WTC11 (cell line): ENCODE data around the gene RANBP17.

Experiments
- E2F1 ChIP-seq: sonication (generic); formaldehyde crosslinking; IDR thresholded peaks from 2 replicates; pipeline ENCODE4 v1.8.0; 2022; ENCODE audit warnings: mild to moderate bottlenecking, missing genetic modification reagents
- JUN ChIP-seq: sonication (generic); formaldehyde crosslinking; IDR thresholded peaks from 2 replicates; pipeline ENCODE4 v1.8.0; 2023; ENCODE audit warnings: mild to moderate bottlenecking, missing genetic modification reagents
- SP1 ChIP-seq: sonication (generic); formaldehyde crosslinking; conservative IDR thresholded peaks from 2 replicates; pipeline ENCODE4 v1.8.1; 2022; ENCODE audit warnings: missing genetic modification reagents
- ZNF219 ChIP-seq: sonication (generic); formaldehyde crosslinking; IDR thresholded peaks from 2 replicates; pipeline ENCODE4 v1.8.0; 2023; ENCODE audit warnings: missing genetic modification reagents, mild to moderate bottlenecking, borderline replicate concordance
- ZNF396 ChIP-seq: fragments of 250-450 bp; sonication (Bioruptor Pico); IDR thresholded peaks from 2 replicates; pipeline ENCODE4 v1.8.0; 2021; ENCODE audit warnings: mild to moderate bottlenecking, moderate library complexity, borderline replicate concordance
- TF ChIP-seq, protein P1 (sequence below): sonication (generic); formaldehyde crosslinking; IDR thresholded peaks from 2 replicates; pipeline ENCODE4 v1.8.0; 2022; ENCODE audit warnings: mild to moderate bottlenecking, missing genetic modification reagents
- TF ChIP-seq, protein P2 (sequence below): fragments of 200-600 bp; IDR thresholded peaks from 2 replicates; pipeline ENCODE4 v1.8.0; 2022; ENCODE audit warnings: antibody characterized with exemption
- TF ChIP-seq, protein P3 (sequence below): sonication (generic); formaldehyde crosslinking; IDR thresholded peaks from 2 replicates; pipeline ENCODE4 v1.8.1; 2023; ENCODE audit warnings: mild to moderate bottlenecking, missing genetic modification reagents, moderate library complexity
- TF ChIP-seq, protein P4 (sequence below): sonication (generic); formaldehyde crosslinking; IDR thresholded peaks from 2 replicates; pipeline ENCODE4 v1.8.0; 2023; ENCODE audit warnings: missing genetic modification reagents, mild to moderate bottlenecking, borderline replicate concordance

DNA sequence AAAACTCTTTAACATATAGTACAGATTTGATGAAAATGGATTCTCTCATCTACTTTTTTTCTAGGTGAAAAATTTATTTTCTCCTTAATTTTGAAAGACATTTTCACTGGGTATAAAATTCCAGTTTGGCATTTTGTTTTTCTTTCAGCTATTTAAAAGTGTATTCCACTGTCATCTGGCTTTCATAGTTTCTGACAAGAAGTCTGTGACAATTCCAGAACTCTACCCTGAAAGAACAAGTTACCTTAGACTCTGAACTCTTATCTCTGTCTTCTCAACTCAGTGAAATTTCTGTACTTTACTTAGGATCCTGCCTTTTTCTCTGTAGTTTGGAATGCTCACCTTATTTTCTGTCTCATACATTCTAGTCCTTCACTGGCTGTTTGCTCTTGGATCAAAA is 161.7 kb downstream of the RANBP17 start:
- TF ChIP-seq SP1 (CRISPR knock-in tag) (no peak), E2F1 (CRISPR knock-in tag) (no peak), ZNF219 (CRISPR knock-in tag) (no peak), ZNF396 (CRISPR knock-in tag) (no peak), JUN (CRISPR knock-in tag) (no peak)
- TF ChIP-seq, protein P1, sequence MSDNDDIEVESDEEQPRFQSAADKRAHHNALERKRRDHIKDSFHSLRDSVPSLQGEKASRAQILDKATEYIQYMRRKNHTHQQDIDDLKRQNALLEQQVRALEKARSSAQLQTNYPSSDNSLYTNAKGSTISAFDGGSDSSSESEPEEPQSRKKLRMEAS (CRISPR knock-in tag), result no peak
- TF ChIP-seq, protein P2, sequence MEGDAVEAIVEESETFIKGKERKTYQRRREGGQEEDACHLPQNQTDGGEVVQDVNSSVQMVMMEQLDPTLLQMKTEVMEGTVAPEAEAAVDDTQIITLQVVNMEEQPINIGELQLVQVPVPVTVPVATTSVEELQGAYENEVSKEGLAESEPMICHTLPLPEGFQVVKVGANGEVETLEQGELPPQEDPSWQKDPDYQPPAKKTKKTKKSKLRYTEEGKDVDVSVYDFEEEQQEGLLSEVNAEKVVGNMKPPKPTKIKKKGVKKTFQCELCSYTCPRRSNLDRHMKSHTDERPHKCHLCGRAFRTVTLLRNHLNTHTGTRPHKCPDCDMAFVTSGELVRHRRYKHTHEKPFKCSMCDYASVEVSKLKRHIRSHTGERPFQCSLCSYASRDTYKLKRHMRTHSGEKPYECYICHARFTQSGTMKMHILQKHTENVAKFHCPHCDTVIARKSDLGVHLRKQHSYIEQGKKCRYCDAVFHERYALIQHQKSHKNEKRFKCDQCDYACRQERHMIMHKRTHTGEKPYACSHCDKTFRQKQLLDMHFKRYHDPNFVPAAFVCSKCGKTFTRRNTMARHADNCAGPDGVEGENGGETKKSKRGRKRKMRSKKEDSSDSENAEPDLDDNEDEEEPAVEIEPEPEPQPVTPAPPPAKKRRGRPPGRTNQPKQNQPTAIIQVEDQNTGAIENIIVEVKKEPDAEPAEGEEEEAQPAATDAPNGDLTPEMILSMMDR, result no peak
- TF ChIP-seq, protein P3, sequence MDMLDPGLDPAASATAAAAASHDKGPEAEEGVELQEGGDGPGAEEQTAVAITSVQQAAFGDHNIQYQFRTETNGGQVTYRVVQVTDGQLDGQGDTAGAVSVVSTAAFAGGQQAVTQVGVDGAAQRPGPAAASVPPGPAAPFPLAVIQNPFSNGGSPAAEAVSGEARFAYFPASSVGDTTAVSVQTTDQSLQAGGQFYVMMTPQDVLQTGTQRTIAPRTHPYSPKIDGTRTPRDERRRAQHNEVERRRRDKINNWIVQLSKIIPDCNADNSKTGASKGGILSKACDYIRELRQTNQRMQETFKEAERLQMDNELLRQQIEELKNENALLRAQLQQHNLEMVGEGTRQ (CRISPR knock-in tag), result no peak
- TF ChIP-seq, protein P4, sequence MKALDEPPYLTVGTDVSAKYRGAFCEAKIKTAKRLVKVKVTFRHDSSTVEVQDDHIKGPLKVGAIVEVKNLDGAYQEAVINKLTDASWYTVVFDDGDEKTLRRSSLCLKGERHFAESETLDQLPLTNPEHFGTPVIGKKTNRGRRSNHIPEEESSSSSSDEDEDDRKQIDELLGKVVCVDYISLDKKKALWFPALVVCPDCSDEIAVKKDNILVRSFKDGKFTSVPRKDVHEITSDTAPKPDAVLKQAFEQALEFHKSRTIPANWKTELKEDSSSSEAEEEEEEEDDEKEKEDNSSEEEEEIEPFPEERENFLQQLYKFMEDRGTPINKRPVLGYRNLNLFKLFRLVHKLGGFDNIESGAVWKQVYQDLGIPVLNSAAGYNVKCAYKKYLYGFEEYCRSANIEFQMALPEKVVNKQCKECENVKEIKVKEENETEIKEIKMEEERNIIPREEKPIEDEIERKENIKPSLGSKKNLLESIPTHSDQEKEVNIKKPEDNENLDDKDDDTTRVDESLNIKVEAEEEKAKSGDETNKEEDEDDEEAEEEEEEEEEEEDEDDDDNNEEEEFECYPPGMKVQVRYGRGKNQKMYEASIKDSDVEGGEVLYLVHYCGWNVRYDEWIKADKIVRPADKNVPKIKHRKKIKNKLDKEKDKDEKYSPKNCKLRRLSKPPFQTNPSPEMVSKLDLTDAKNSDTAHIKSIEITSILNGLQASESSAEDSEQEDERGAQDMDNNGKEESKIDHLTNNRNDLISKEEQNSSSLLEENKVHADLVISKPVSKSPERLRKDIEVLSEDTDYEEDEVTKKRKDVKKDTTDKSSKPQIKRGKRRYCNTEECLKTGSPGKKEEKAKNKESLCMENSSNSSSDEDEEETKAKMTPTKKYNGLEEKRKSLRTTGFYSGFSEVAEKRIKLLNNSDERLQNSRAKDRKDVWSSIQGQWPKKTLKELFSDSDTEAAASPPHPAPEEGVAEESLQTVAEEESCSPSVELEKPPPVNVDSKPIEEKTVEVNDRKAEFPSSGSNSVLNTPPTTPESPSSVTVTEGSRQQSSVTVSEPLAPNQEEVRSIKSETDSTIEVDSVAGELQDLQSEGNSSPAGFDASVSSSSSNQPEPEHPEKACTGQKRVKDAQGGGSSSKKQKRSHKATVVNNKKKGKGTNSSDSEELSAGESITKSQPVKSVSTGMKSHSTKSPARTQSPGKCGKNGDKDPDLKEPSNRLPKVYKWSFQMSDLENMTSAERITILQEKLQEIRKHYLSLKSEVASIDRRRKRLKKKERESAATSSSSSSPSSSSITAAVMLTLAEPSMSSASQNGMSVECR (CRISPR knock-in tag), result no peak
